Vagina (tissue), 2 donors: Measurements from ENCODE around the gene URB2.
"Not testable (repeated sequence)": the region's sequence is repeated elsewhere in the genome, so short reads cannot be mapped to it uniquely, and the experiment has no call there.

Experiments
- POLR2AphosphoS5 ChIP-seq, 2 donors: sonication (generic); formaldehyde crosslinking; IDR thresholded peaks; one replicate each; pipeline ENCODE4 v1.9.0; 2017; ENCODE audit warnings: antibody characterized with exemption in 2 of 2, mild to moderate bottlenecking in 2 of 2, low read depth in 1 of 2; ENCODE audit not compliant: insufficient read depth in 1 of 2
- TF ChIP-seq, protein P1 (sequence below), 3 experiments: fragments of 450-650 bp in 2 of 3; fragments of 200-600 bp in 1 of 3; sonication (generic) in 1 of 3; IDR thresholded peaks; one replicate each; pipeline ENCODE4 v1.5.1; 2017 to 2019; ENCODE audit warnings: antibody characterized with exemption in 3 of 3, mild to moderate bottlenecking in 2 of 3, moderate library complexity in 2 of 3

DNA sequence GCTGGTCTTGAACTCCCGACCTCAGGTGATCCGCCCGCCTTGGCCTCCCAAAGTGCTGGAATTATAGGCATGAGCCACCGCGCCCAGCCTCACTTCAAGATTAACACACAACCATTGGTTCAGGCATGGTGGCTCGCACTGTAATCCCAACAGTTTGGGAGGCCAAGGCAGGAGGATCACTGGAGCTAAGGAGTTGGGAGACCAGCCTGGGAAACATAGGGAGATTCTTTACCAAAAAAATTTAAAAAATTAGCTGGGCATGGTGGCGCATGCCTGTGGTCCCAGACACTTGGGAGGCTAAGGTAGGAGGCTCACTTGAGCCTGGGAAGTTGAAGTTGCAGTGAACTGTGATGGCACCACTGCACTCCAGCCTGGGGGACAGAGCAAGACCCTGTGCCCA, 30.2 kb upstream of the URB2 start:
- TF ChIP-seq POLR2AphosphoS5 (IDR thresholded peaks at IDR 0.05; ENCODE audit: insufficient read depth in 1 of 2, low read depth in 1 of 2), result not testable (repeated sequence)
- TF ChIP-seq, protein P1, sequence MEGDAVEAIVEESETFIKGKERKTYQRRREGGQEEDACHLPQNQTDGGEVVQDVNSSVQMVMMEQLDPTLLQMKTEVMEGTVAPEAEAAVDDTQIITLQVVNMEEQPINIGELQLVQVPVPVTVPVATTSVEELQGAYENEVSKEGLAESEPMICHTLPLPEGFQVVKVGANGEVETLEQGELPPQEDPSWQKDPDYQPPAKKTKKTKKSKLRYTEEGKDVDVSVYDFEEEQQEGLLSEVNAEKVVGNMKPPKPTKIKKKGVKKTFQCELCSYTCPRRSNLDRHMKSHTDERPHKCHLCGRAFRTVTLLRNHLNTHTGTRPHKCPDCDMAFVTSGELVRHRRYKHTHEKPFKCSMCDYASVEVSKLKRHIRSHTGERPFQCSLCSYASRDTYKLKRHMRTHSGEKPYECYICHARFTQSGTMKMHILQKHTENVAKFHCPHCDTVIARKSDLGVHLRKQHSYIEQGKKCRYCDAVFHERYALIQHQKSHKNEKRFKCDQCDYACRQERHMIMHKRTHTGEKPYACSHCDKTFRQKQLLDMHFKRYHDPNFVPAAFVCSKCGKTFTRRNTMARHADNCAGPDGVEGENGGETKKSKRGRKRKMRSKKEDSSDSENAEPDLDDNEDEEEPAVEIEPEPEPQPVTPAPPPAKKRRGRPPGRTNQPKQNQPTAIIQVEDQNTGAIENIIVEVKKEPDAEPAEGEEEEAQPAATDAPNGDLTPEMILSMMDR (IDR thresholded peaks at IDR 0.05), result not testable (repeated sequence)
